ENCODE measurements around the gene AMN1.

The AMN1 gene

DNA sequence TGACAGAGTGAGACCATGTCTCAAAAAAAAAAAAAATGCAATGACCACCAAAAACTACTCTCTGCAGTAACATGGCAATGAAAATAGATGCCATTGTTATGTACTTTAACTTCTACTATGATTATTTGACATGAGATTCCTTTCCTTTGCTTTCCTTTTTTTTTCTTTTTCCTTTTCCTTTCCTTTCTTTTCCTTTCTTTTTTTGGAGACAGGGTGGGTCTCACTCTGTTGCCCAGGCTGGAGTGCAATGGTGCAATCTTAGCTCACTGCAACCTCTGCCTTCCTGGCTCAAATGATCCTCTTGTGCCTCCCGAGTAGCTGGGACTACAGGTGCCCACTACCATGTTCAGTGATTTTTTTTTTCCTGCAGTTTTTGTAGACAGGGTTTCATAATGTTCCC is 94.2 kb downstream of the AMN1 start:
- in situ Hi-C loops (cut with MboI; ENCODE audit: low sequenced_read_pairs), result no loop called here

DNA sequence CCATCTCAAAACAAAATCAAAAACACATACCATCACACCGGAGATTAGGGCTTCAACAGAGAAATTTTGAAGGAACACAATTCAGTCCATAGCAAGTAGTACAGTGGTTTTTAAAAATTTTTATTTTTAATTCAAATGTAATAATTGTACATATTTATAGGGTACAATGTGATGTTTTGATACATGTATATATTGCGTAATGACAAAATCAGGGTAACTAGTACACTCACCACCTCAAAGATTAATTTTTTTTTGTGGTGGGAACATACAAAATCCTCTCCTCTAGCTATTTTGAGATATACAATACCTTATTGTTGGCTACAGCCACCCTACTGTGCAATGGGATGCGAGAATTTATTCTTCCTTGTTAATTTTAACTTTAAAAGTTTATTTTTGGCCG is 95.4 kb downstream of the AMN1 start:
- in situ Hi-C loops (cut with MboI; ENCODE audit: low sequenced_read_pairs), result no loop called here

DNA sequence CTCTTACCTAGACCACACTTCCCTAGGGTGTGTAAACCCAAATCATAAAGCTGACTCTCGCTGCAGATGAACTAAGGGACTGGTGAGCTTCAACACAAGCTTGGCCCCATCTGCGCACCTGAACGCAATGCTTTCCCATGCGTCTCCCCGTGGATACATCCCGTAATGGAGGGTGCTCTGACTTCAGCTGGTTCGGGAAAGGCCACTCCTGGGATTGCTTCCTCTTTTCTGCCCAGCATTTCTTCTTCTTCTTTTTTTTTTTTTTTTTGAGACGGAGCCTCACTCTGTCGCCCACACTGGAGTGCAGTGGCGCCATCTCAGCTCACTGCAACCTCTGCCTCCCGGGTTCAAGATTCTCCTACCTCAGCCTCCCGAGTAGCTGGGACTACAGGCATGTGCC is 97.0 kb downstream of the AMN1 start:
- in situ Hi-C loops (cut with MboI; ENCODE audit: low sequenced_read_pairs), result no loop called here

DNA sequence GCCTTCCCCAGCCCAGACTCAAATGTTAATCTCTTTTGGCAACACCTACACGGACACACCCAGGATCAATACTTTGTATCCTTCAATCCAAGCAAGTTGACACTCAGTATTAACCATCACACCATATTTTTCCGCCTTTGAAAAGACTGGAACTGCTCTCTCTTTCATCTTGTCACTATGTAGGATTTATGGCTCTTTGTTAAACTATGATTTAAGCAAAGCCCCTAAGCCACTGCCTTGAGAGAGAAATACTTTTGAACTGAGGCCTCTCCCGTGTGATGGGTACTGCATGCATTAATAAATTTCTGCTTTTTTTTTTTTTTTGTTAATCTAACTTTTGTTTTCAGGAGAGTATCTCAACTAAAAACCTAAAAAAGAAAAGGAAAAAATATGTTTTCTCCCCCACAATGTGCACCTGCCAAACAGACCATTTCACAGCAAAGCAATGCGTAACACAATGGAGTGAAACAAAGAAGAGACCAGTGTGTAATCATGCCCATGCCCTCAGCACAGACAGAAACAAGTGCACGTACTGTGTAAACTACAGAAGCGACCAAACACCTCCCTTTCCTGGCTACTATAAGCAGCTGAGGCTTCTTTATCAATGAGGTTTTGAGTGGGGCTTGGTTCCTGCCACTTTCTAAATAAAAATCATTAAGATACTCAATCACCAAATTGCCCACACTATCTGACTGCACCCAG is 97.6 kb downstream of the AMN1 start:
- in situ Hi-C loops (cut with MboI; ENCODE audit: low sequenced_read_pairs), result no loop called here

- in situ Hi-C loops (cut with MboI; ENCODE audit: low sequenced_read_pairs), result loop anchor here (10.0 kb wide), 1 partner anchor 225 kb away; no protein-coding TSS in a partner anchor
Observed at GRCh38 chr12:31629756-31630732, 98.8 kb downstream of the AMN1 start.

DNA sequence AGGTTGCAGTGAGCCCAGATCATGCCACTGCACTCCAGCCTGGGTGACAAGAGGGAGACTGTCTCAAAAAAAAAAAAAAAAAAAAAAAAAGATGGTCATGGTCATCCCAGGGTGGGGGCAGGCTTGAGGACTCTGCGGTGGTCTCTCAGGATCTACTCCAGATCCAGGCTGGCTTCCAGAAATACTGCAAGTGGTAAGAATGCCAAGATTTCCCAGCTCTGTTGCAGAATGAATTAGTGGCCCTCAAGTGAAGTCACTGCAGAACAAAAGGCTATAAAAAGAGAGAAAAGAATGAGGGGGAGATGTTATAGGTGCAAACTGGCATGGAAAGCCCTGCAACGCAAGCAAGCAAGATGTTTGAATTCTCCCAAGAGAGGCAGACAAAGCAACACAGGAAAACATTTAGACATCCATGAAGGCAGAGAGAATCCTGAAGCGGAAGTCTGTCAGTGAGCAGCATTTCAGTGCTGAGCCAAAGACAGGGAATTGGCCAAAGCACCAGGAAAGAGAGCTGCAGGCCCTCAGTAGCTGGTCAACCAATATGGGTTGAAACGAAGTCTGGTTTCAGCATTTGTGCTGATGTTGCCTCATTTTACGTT is 101.3 kb downstream of the AMN1 start:
- in situ Hi-C loops (cut with MboI; ENCODE audit: low sequenced_read_pairs), result loop anchor here (10.0 kb wide), 1 partner anchor 223 kb away; no protein-coding TSS in a partner anchor

DNA sequence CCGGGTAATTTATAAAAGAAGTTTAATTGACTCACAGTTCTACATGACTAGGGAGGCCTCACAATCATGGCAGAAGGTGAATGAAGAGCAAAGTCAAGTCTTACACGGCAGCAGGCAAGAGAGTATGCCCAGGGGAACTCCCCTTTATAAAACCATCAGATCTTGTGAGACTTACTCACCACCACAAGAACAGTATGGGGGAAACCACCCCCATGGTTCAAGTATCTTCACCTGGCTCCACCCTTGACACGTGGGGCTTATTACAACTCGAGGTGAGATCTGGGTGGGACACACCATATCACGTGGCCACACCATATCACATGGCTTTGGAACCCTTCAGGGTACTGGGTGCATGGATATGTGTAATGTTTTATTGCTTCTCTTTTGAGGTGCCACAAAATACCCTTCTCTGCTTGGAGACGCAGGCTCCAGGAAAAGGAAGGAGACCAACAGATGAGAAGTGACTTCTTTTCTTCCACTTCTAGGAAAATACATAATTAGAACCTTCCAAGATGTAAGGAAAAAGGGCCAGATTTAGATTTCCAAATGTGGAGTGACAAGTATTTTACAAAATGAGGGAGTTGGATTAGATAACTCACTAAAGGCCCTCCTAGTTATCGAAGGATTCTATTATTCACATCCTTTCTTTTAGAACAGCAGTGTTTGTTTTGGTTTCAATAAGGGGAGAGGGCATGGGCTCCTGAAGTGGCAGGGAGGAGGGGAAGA is 102.4 kb downstream of the AMN1 start:
- in situ Hi-C loops (cut with MboI; ENCODE audit: low sequenced_read_pairs), result loop anchor here (10.0 kb wide), 1 partner anchor 222 kb away; no protein-coding TSS in a partner anchor

DNA sequence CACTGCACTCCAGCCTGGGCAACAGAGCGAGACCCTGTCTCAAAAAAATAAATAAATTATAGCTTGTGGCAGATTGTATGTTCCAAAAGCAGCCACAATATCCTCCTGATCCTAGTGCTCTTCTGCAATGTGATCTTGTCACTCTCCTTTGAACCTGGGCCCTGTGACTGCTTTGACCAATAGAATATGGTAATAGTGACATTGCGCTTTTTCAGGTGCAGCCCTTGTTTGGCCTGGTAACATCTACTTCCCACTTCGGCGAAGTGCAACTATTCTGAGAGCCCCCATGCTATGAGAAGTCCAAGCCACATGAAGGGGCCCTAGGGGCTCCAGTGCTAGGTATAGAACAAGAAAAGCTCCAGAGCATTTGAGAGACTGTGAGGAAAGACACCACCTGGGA is 106.8 kb downstream of the AMN1 start:
- in situ Hi-C loops (cut with MboI; ENCODE audit: low sequenced_read_pairs), result loop anchor here (10.0 kb wide), 1 partner anchor 217 kb away; no protein-coding TSS in a partner anchor

Data from HL-60/S4 treated with phorbol 12-myristate 13-acetate at 8.2 ng/mL for 4 days and 3 days (cell line).